Measurements from ENCODE around the gene HECTD1.

DNA sequence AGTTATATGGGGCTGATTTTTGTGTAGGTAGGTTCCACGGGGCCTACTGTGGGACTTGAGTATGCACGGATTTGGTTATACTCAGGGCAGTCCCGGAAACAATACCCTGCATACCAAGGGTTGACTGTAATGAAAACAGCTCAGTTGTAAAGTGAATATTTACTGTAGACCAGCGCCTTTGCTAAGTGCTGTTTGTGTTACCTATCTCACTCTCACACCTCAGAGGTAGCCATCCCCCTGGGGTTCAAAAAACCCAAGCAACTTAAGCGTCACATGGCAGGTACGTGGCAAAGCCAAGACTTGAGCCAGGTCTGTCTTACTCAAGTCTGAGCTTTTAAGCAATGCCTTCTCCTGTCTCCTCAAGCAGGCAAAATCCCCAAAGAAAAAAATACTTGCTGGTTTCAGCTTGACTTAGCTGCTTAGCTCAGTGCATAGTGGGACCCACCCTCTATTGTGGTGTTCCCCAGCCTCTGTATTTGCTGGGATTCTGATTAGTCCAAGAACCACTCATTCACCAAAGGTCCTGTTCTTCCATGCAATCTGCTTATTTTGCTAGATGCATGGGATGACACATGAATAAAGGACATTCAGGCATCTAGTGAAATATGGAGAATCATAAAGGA lies 147.2 kb downstream of the HECTD1 start:
- TF ChIP-seq POLR2A (IDR thresholded peaks at IDR 0.05): no peak
- TF ChIP-seq, protein P1, sequence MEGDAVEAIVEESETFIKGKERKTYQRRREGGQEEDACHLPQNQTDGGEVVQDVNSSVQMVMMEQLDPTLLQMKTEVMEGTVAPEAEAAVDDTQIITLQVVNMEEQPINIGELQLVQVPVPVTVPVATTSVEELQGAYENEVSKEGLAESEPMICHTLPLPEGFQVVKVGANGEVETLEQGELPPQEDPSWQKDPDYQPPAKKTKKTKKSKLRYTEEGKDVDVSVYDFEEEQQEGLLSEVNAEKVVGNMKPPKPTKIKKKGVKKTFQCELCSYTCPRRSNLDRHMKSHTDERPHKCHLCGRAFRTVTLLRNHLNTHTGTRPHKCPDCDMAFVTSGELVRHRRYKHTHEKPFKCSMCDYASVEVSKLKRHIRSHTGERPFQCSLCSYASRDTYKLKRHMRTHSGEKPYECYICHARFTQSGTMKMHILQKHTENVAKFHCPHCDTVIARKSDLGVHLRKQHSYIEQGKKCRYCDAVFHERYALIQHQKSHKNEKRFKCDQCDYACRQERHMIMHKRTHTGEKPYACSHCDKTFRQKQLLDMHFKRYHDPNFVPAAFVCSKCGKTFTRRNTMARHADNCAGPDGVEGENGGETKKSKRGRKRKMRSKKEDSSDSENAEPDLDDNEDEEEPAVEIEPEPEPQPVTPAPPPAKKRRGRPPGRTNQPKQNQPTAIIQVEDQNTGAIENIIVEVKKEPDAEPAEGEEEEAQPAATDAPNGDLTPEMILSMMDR (IDR thresholded peaks at IDR 0.05): no peak

Data from thyroid gland (tissue), 4 donors.